Testis (tissue), 3 donors: ENCODE data around the gene SIL1. TPM values are rescaled to one million over a fixed set of nuclear protein-coding genes. Genes with fewer than 3 reads are reported as not detected.

ENCODE experiments used
- DNase-seq: peaks from one replicate; pipeline ENCODE4 v3.0.0-alpha.2; 2019
- H3K27ac ChIP-seq, 2 donors: fragments of 200-600 bp; sonication (generic); one replicate each; pipeline ENCODE4 v1.5.1; 2019
- H3K27me3 ChIP-seq: fragments of 200-600 bp; sonication (generic); one replicate; pipeline ENCODE4 v1.5.1; 2019
- H3K36me3 ChIP-seq: fragments of 200-600 bp; sonication (generic); one replicate; pipeline ENCODE4 v1.5.1; 2017; ENCODE audit warnings: low read depth; ENCODE audit errors: missing control alignments
- H3K4me1 ChIP-seq: fragments of 200-600 bp; sonication (generic); one replicate; pipeline ENCODE4 v1.5.1; 2019
- H3K4me3 ChIP-seq, 2 donors: fragments of 200-600 bp; sonication (generic); one replicate each; pipeline ENCODE4 v1.5.1; 2017 to 2019
- H3K9me3 ChIP-seq: fragments of 200-600 bp; sonication (generic); one replicate; pipeline ENCODE4 v1.5.1; 2017
- POLR2A ChIP-seq: fragments of 450-650 bp; IDR thresholded peaks from one replicate; pipeline ENCODE4 v1.6.1; 2017; ENCODE audit warnings: antibody characterized with exemption, mild to moderate bottlenecking, moderate library complexity
- WGBS, 2 donors: methylation state at CpG; one replicate each; pipeline ENCODE4 v1.1.5; 2018; 5-methylcytosine and 5-hydroxymethylcytosine counted together
- intact Hi-C: fragments of 100-400 bp; cut with DNase I; formaldehyde crosslinking; loops from one replicate; pipeline ENCODE4 v1.15.1; 2023; ENCODE audit warnings: low total_unique reads
- polyA plus RNA-seq: library from polyadenylated mRNA; stranded (reverse); fragments of 350-450 nt; fragmentation: Illumina TruSeq; extraction: RNeasy Lipid Tissue Mini Kit (QIAGEN cat#74804); gene quantifications from one replicate; pipeline ENCODE4 v1.2.3, GENCODE V29; 2014; ENCODE audit warnings: low read depth, low replicate concordance; ENCODE audit not compliant: insufficient read depth
- total RNA-seq, 2 donors: library from RNA; depleted of rRNA; stranded (reverse); fragments of >200 nt; gene quantifications; one replicate each; pipeline ENCODE4 v1.2.3, GENCODE V29; 2016
- TF ChIP-seq, protein P1 (sequence below), 3 experiments: fragments of 450-650 bp in 2 of 3; fragments of 200-600 bp in 1 of 3; sonication (generic) in 1 of 3; IDR thresholded peaks; one replicate each; pipeline ENCODE4 v1.5.1; 2016 to 2019; ENCODE audit warnings: antibody characterized with exemption in 3 of 3, mild to moderate bottlenecking in 2 of 3, moderate library complexity in 1 of 3

Gene SIL1
- total and polyA plus RNA-seq, 3 donors from 2014 or later, result 86.5 to 116 (median 98.2) TPM

DNA sequence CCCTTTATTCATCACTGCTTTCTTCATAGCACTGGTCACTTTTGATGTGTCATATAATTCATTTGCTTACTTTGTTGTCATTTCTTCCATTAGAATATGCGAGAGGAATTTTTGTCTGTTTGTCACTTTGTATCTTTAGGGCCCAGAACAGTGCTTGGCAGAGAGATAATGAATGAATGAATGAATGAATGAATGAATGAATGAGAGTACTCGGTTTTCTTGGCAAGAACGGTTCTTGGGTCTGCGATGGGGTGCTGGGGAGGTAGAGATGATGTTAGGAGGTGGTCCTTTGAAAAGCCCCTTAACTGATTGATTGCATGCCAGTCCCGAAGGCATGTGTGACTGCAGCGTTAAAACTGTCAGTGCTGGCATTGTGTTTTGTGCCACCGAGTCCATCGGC lies 270.6 kb downstream of the SIL1 start:
- peak overlapping the region; percentile 62 to 72 for H3K27ac ChIP-seq
- intact Hi-C loops, result loop anchor here (10.0 kb wide), 1 partner anchor 73 kb away; no protein-coding TSS in a partner anchor
- H3K4me1 ChIP-seq, result peaks cover 21% of the 10 kb centered on the region
- H3K9me3 ChIP-seq, result no peaks in the 10 kb centered on the region
- no peaks in the 10 kb centered on the region for H3K36me3 ChIP-seq
- no peak overlapping the region for H3K4me3 ChIP-seq
- H3K27me3 ChIP-seq, result no peaks in the 10 kb centered on the region
- no peak for TF ChIP-seq POLR2A
- TF ChIP-seq, protein P1, sequence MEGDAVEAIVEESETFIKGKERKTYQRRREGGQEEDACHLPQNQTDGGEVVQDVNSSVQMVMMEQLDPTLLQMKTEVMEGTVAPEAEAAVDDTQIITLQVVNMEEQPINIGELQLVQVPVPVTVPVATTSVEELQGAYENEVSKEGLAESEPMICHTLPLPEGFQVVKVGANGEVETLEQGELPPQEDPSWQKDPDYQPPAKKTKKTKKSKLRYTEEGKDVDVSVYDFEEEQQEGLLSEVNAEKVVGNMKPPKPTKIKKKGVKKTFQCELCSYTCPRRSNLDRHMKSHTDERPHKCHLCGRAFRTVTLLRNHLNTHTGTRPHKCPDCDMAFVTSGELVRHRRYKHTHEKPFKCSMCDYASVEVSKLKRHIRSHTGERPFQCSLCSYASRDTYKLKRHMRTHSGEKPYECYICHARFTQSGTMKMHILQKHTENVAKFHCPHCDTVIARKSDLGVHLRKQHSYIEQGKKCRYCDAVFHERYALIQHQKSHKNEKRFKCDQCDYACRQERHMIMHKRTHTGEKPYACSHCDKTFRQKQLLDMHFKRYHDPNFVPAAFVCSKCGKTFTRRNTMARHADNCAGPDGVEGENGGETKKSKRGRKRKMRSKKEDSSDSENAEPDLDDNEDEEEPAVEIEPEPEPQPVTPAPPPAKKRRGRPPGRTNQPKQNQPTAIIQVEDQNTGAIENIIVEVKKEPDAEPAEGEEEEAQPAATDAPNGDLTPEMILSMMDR (IDR thresholded peaks at IDR 0.05), result no peak
- 49 to 61% methylated on average over 8 of the region's 8 CpGs for WGBS, 2 donors
- DNase-seq, result no peak

DNA sequence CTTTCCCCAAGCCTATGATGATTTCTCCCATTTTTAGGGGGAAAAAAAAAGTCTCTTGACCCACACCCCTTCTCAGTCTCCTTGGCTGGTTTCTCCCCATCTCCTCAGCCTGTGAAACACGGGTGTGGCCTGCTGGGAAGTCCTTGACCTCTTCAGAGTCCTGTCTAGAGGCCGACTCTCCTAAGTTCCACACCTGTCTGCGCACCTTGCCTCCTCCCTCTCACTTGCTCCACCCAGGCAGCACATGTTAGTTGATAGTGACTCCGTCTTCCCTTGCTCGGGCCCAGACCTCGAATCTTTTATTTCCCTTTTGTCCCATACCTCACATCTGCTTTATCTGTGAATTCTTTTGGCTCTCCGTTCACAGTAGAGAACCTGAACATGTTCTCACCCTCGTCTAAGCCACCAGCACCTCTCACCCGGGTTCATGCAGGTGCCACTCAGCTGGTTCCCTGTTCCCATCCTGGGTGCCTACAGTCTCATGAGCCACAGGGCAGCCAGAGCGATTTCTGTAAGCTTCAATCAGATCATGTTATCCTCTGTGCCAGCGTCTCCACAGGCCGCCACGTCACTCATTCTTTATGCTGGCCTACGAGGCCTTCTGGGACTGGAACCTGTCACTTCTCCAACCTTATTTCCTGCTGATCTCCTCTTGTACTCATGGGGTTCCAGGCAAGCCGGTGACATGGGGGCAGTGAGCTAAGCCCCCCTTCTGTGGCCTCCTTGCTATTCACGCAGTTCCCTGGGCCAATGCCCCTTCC lies 271.3 kb downstream of the SIL1 start:
- TF ChIP-seq, protein P1 (IDR thresholded peaks at IDR 0.05), result no peak
- no peak for TF ChIP-seq POLR2A
- Histone ChIP-seq H3K9me3 (no peaks in the 10 kb centered on the region), H3K36me3 (no peaks in the 10 kb centered on the region), H3K27ac (peak overlapping the region; percentile 62 to 72), H3K4me3 (no peak overlapping the region), H3K4me1 (peaks cover 21% of the 10 kb centered on the region), H3K27me3 (no peaks in the 10 kb centered on the region)
- no peak for DNase-seq
- intact Hi-C loops, result loop anchor here (10.0 kb wide), 1 partner anchor 72 kb away; no protein-coding TSS in a partner anchor
- WGBS, 2 donors, result 88 to 91% methylated on average over 16 of the region's 16 CpGs

DNA sequence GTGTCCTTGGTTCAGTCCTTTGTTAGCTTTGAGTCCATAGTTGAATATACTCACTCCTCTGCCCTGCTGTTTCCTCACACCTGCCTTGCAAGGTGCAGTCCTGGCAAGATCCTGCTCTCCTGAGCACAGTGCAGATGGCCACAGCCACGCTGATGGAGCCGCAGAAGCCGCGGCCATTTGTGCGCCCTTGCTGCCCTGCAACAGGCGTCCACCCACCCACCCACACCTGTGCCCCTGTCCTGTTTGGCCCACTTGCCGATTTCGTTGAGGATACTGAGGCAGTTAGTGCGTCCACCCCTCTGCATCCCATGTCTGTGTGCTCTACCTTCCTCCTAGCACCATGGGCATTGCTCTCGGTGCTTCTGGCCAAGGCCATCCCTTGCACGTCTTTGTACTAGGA lies 271.9 kb downstream of the SIL1 start:
- 96 to 97% methylated on average over 10 to 11 of the region's 11 CpGs for WGBS, 2 donors
- TF ChIP-seq, protein P1 (IDR thresholded peaks at IDR 0.05), result no peak
- TF ChIP-seq POLR2A, result no peak
- Histone ChIP-seq H3K27ac (no peak overlapping the region), H3K4me1 (peaks cover 21% of the 10 kb centered on the region), H3K4me3 (no peak overlapping the region), H3K27me3 (no peaks in the 10 kb centered on the region), H3K36me3 (no peaks in the 10 kb centered on the region), H3K9me3 (no peaks in the 10 kb centered on the region)
- DNase-seq, result no peak
- intact Hi-C loops, result loop anchor here (10.0 kb wide), 1 partner anchor 71 kb away; no protein-coding TSS in a partner anchor

DNA sequence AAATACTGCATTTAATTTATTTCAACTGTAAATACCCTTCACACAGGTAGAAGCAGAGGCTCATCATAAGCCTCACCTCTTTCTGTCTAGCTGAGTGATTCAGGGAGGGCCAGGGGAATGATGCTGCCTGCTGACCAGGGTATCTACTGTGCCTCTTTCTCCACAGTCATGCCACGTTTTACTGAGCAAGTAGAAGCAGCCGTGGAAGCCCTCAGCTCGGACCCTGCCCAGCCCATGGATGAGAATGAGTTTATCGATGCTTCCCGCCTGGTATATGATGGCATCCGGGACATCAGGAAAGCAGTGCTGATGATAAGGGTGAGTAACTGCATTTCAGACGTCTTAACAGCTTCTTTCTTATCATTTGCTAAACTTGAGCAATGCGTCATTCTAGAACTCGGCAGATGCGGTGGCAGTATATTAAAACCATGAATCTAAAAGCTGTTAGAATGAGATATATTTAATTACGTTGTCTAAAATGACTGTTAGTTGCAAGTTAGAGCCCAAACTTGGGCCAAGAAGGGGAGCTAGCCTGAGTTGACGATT lies 273.0 kb downstream of the SIL1 start:
- no peak for DNase-seq
- WGBS, 2 donors, result 91% methylated on average over 12 of the region's 12 CpGs
- H3K4me3 ChIP-seq, result no peak overlapping the region
- intact Hi-C loops, result loop anchor here (10.0 kb wide), 1 partner anchor 70 kb away; no protein-coding TSS in a partner anchor
- no peaks in the 10 kb centered on the region for H3K9me3 ChIP-seq
- H3K27me3 ChIP-seq, result no peaks in the 10 kb centered on the region
- H3K36me3 ChIP-seq, result no peaks in the 10 kb centered on the region
- no peak for TF ChIP-seq POLR2A
- TF ChIP-seq, protein P1 (IDR thresholded peaks at IDR 0.05), result no peak
- H3K27ac ChIP-seq, result no peak overlapping the region
- peaks cover 21% of the 10 kb centered on the region for H3K4me1 ChIP-seq
